CD4-positive, alpha-beta memory T cell (primary cell): ENCODE data around the gene SLAIN2. TPM values are rescaled to one million over a fixed set of nuclear protein-coding genes. Genes with fewer than 3 reads are reported as not detected.
"Not testable (repeated sequence)": the region's sequence is repeated elsewhere in the genome, so short reads cannot be mapped to it uniquely, and the experiment has no call there.

ENCODE experiments used
- CTCF ChIA-PET: fragments of 350-600 bp; sonication (Branson Sonifier 250); formaldehyde crosslinking; loops from one replicate; lab custom pipeline; 2021; ENCODE audit warnings: inconsistent platforms; ENCODE audit not compliant: partially characterized antibody; lab: Charles Lee
- POLR2A ChIA-PET: fragments of 350-600 bp; sonication (Branson Sonifier 250); formaldehyde crosslinking; loops from one replicate; lab custom pipeline; 2021; ENCODE audit not compliant: partially characterized antibody; lab: Charles Lee
- DNase-seq, 5 donors: peaks; one replicate each; pipeline versions ENCODE4 v3.0.0 to v3.0.0-alpha.2; 2020 to 2022; ENCODE audit warnings: mixed read lengths in 1 of 5
- H3K27ac ChIP-seq: one replicate; pipeline ENCODE4 v1.7.0; 2013; ENCODE audit warnings: low read depth, low read length
- H3K27me3 ChIP-seq: 2 replicates; pipeline ENCODE4 v1.7.0; 2013; ENCODE audit warnings: mild to moderate bottlenecking, low read length, moderate library complexity; ENCODE audit not compliant: insufficient read depth
- H3K36me3 ChIP-seq: 2 replicates; pipeline ENCODE4 v1.7.0; 2013; ENCODE audit warnings: mild to moderate bottlenecking, low read length, moderate library complexity; ENCODE audit not compliant: insufficient read depth
- H3K4me1 ChIP-seq: 2 replicates; pipeline ENCODE4 v1.7.0; 2013; ENCODE audit warnings: mild to moderate bottlenecking, low read length, moderate library complexity; ENCODE audit not compliant: insufficient read depth
- H3K4me3 ChIP-seq, 2 donors: one replicate each; pipeline ENCODE4 v1.7.0; 2013; ENCODE audit warnings: low read length in 2 of 2, mild to moderate bottlenecking in 1 of 2
- H3K9me3 ChIP-seq, 2 donors: one replicate each; pipeline ENCODE4 v1.7.0; 2013; ENCODE audit warnings: low read length in 2 of 2, control low read depth in 1 of 2; ENCODE audit not compliant: control insufficient read depth in 1 of 2
- H3K27ac Mint-ChIP-seq, 7 donors: one replicate each; pipeline ENCODE4 v1.8.0; 2020 to 2021; ENCODE audit warnings: mixed read lengths in 7 of 7, mild to moderate bottlenecking in 6 of 7, inconsistent platforms in 3 of 7, moderate library complexity in 3 of 7
- H3K27me3 Mint-ChIP-seq, 2 donors: one replicate each; pipeline ENCODE4 v1.8.0; 2020 to 2021; ENCODE audit warnings: mixed read lengths in 2 of 2
- H3K36me3 Mint-ChIP-seq, 2 donors: one replicate each; pipeline ENCODE4 v1.8.0; 2020 to 2021; ENCODE audit warnings: mixed read lengths in 2 of 2, inconsistent platforms in 1 of 2, mild to moderate bottlenecking in 1 of 2
- H3K4me1 Mint-ChIP-seq, 4 donors: one replicate each; pipeline ENCODE4 v1.8.0; 2020 to 2021; ENCODE audit warnings: mixed read lengths in 4 of 4, mild to moderate bottlenecking in 1 of 4
- H3K4me3 Mint-ChIP-seq, 8 donors: one replicate each; pipeline ENCODE4 v1.8.0; 2020 to 2021; ENCODE audit warnings: mixed read lengths in 8 of 8, mild to moderate bottlenecking in 7 of 8, moderate library complexity in 6 of 8, inconsistent platforms in 3 of 8
- H3K9me3 Mint-ChIP-seq, 8 donors: one replicate each; pipeline ENCODE4 v1.8.0; 2020 to 2021; ENCODE audit warnings: mixed read lengths in 8 of 8, mild to moderate bottlenecking in 5 of 8, inconsistent platforms in 3 of 8, moderate library complexity in 1 of 8
- intact Hi-C: fragments of 100-400 bp; cut with micrococcal nuclease; formaldehyde crosslinking; loops from one replicate; pipeline ENCODE4 v1.15.1; 2023
- polyA plus RNA-seq, 2 donors: library from polyadenylated mRNA; unstranded; fragments of 300-500 nt; fragmentation: Illumina TruSeq; gene quantifications; one replicate each; pipeline ENCODE4 v1.2.3, GENCODE V29; 2021
- total RNA-seq, 2 experiments: library from RNA; stranded (reverse); gene quantifications; one replicate each; pipeline ENCODE4 v1.2.3, GENCODE V29; 2021

Gene SLAIN2
- total and polyA plus RNA-seq, 4 experiments from 2014 or later = 24.2 to 87.5 (median 55.8) TPM

DNA sequence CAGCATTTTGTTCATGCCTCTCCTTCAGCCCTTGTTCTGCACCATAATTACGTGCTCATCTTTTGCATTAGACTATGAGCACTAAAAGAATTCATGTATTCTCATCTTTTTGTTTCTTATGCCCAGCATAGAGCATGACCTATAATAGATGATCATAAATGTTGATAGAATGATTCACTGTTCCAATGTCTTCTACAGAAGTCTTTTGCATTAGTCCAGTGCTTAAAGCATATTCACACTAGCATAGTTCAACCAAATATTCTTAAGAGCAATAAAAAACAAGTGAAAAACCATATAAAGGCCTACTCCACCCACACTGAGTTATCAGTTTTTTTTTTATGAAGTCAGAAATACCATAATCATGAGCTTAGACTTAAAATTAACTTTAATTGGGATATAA is 105.3 kb downstream of the SLAIN2 start:
- peaks cover 1% of the 10 kb centered on the region in 2 donors for H3K27me3 Mint-ChIP-seq
- Histone ChIP-seq H3K4me1 (no peaks in the 10 kb centered on the region), H3K27me3 (no peaks in the 10 kb centered on the region), H3K4me3 (no peak overlapping the region), H3K36me3 (no peaks in the 10 kb centered on the region), H3K9me3 (no peaks in the 10 kb centered on the region), H3K27ac (no peak overlapping the region)
- POLR2A ChIA-PET = no interaction called here
- no peaks in the 10 kb centered on the region for H3K36me3 Mint-ChIP-seq
- no peak overlapping the region for H3K27ac Mint-ChIP-seq
- H3K4me1 Mint-ChIP-seq = no peaks in the 10 kb centered on the region
- H3K4me3 Mint-ChIP-seq = no peak overlapping the region
- intact Hi-C loops = no loop called here
- CTCF ChIA-PET = interaction anchor here (0.5 to 1.4 kb wide), 3 partner anchors 513 to 516 kb away, joined by 3 to 4 read pairs (median 3); no protein-coding TSS in a partner anchor
- H3K9me3 Mint-ChIP-seq = no peaks in the 10 kb centered on the region
- no peak for DNase-seq

- Mint-ChIP-seq H3K27ac (no peak overlapping the region), H3K4me3 (no peak overlapping the region), H3K36me3 (no peaks in the 10 kb centered on the region), H3K9me3 (peaks cover 0 to 3% (median 0%) of the 10 kb centered on the region in 8 donors), H3K4me1 (no peaks in the 10 kb centered on the region), H3K27me3 (peaks cover 1 to 3% of the 10 kb centered on the region in 2 donors)
- H3K27me3 ChIP-seq = no peaks in the 10 kb centered on the region
- DNase-seq = no peak
- no peaks in the 10 kb centered on the region for H3K4me1 ChIP-seq
- CTCF ChIA-PET = no interaction called here
- no peak overlapping the region for H3K4me3 ChIP-seq
- POLR2A ChIA-PET = no interaction called here
- H3K36me3 ChIP-seq = no peaks in the 10 kb centered on the region
- intact Hi-C loops = no loop called here
- no peak overlapping the region for H3K27ac ChIP-seq
- no peaks in the 10 kb centered on the region for H3K9me3 ChIP-seq
These were observed 107.8 kb downstream of the SLAIN2 start for GRCh38 chr4:48449151-48449550.

- POLR2A ChIA-PET = no interaction called here
- intact Hi-C loops = no loop called here
These were observed 109.4 kb downstream of the SLAIN2 start for GRCh38 chr4:48450740-48451139.

DNA sequence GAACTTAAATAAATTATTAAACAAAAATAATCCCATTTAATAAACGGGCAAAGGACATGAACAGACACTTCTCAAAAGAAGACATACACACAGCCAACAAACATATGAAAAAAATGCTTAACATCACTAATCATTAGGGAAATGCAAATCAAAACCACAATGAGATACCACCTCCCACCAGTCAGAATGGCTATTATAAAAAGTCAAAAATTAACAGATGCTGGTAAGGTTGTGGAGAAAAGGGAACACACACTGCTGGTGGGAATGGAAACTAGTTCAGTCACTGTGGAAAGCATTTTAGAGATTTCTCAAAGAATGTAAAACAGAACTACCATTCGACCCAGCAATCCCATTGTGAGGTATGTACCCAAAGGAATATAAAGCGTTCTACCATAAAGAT is 110.3 kb downstream of the SLAIN2 start:
- intact Hi-C loops, H3K27me3 Mint-ChIP-seq, H3K4me3 Mint-ChIP-seq, POLR2A ChIA-PET, H3K4me3 ChIP-seq, CTCF ChIA-PET, H3K27ac Mint-ChIP-seq, H3K9me3 ChIP-seq, H3K9me3 Mint-ChIP-seq, H3K27ac ChIP-seq, H3K4me1 ChIP-seq, H3K4me1 Mint-ChIP-seq, H3K36me3 Mint-ChIP-seq, H3K27me3 ChIP-seq, DNase-seq, H3K36me3 ChIP-seq: not testable (repeated sequence)

More at GRCh38 chr4:48450740-48451139, 109.4 kb downstream of the SLAIN2 start:
- H3K4me1 Mint-ChIP-seq = no peaks in the 10 kb centered on the region
- no peaks in the 10 kb centered on the region for H3K36me3 Mint-ChIP-seq
- Histone ChIP-seq H3K4me3 (no peak overlapping the region), H3K4me1 (no peaks in the 10 kb centered on the region), H3K36me3 (no peaks in the 10 kb centered on the region), H3K27me3 (no peaks in the 10 kb centered on the region), H3K27ac (no peak overlapping the region), H3K9me3 (no peaks in the 10 kb centered on the region)
- H3K27me3 Mint-ChIP-seq = peaks cover 3% of the 10 kb centered on the region in 2 donors
- CTCF ChIA-PET = no interaction called here
- no peak overlapping the region for H3K27ac Mint-ChIP-seq
- no peak overlapping the region for H3K4me3 Mint-ChIP-seq
- no peak for DNase-seq
- H3K9me3 Mint-ChIP-seq = peaks cover 0 to 3% (median 0%) of the 10 kb centered on the region in 8 donors

- H3K4me1 Mint-ChIP-seq = no peaks in the 10 kb centered on the region
- Histone ChIP-seq H3K4me1 (no peaks in the 10 kb centered on the region), H3K27me3 (no peaks in the 10 kb centered on the region), H3K4me3 (no peak overlapping the region), H3K36me3 (no peaks in the 10 kb centered on the region), H3K27ac (no peak overlapping the region), H3K9me3 (no peaks in the 10 kb centered on the region)
- no peaks in the 10 kb centered on the region for H3K36me3 Mint-ChIP-seq
- peaks cover 3 to 5% of the 10 kb centered on the region in 2 donors for H3K27me3 Mint-ChIP-seq
- DNase-seq = no peak
- intact Hi-C loops = no loop called here
- H3K9me3 Mint-ChIP-seq = peaks cover 0 to 12% (median 3%) of the 10 kb centered on the region in 8 donors
- ChIA-PET CTCF (no interaction called here), POLR2A (no interaction called here)
- no peak overlapping the region for H3K27ac Mint-ChIP-seq
- no peak overlapping the region for H3K4me3 Mint-ChIP-seq
These were observed 113.3 kb downstream of the SLAIN2 start for GRCh38 chr4:48454591-48454990.

GRCh38 chr4:48461000-48461399 is 119.7 kb downstream of the SLAIN2 start:
- no peak overlapping the region for H3K27ac ChIP-seq
- no peak overlapping the region for H3K4me3 ChIP-seq
- POLR2A ChIA-PET = no interaction called here
- no peaks in the 10 kb centered on the region for H3K27me3 Mint-ChIP-seq
- intact Hi-C loops = no loop called here
- no peaks in the 10 kb centered on the region for H3K9me3 ChIP-seq
- H3K4me3 Mint-ChIP-seq = no peak overlapping the region
- no peaks in the 10 kb centered on the region for H3K27me3 ChIP-seq
- no peak for DNase-seq
- H3K9me3 Mint-ChIP-seq = peaks cover 0 to 10% (median 6%) of the 10 kb centered on the region in 8 donors
- H3K4me1 ChIP-seq = no peaks in the 10 kb centered on the region
- CTCF ChIA-PET = no interaction called here
- H3K36me3 Mint-ChIP-seq = no peaks in the 10 kb centered on the region
- H3K4me1 Mint-ChIP-seq = no peaks in the 10 kb centered on the region
- H3K36me3 ChIP-seq = no peaks in the 10 kb centered on the region
- no peak overlapping the region for H3K27ac Mint-ChIP-seq

- DNase-seq = no peak
- no peaks in the 10 kb centered on the region for H3K4me1 ChIP-seq
- H3K27ac ChIP-seq = no peak overlapping the region
- no peak overlapping the region for H3K4me3 Mint-ChIP-seq
- H3K27ac Mint-ChIP-seq = peak overlapping the region in 1 of 7 donors; percentile 13
- H3K27me3 Mint-ChIP-seq = no peaks in the 10 kb centered on the region
- H3K27me3 ChIP-seq = no peaks in the 10 kb centered on the region
- ChIA-PET POLR2A (no interaction called here), CTCF (interaction anchor here (1.0 kb wide), 1 partner anchor 17 kb away, joined by 3 read pairs; no protein-coding TSS in a partner anchor)
- no peaks in the 10 kb centered on the region for H3K36me3 Mint-ChIP-seq
- H3K9me3 Mint-ChIP-seq = peaks cover 0 to 5% (median 2%) of the 10 kb centered on the region in 8 donors
- H3K4me3 ChIP-seq = no peak overlapping the region
- H3K36me3 ChIP-seq = no peaks in the 10 kb centered on the region
- H3K4me1 Mint-ChIP-seq = no peaks in the 10 kb centered on the region
- intact Hi-C loops = no loop called here
- H3K9me3 ChIP-seq = no peaks in the 10 kb centered on the region
These were observed 121.0 kb downstream of the SLAIN2 start for GRCh38 chr4:48462363-48462762.

GRCh38 chr4:48467442-48467841 is 126.1 kb downstream of the SLAIN2 start:
- no peaks in the 10 kb centered on the region for H3K9me3 ChIP-seq
- no peaks in the 10 kb centered on the region for H3K4me1 Mint-ChIP-seq
- H3K4me3 ChIP-seq = no peak overlapping the region
- no peaks in the 10 kb centered on the region for H3K27me3 ChIP-seq
- H3K9me3 Mint-ChIP-seq = peaks cover 0 to 5% (median 2%) of the 10 kb centered on the region in 8 donors
- H3K27ac Mint-ChIP-seq = no peak overlapping the region
- no peaks in the 10 kb centered on the region for H3K4me1 ChIP-seq
- no peak overlapping the region for H3K4me3 Mint-ChIP-seq
- POLR2A ChIA-PET = no interaction called here
- DNase-seq = no peak
- no peaks in the 10 kb centered on the region for H3K36me3 Mint-ChIP-seq
- H3K27ac ChIP-seq = no peak overlapping the region
- no peaks in the 10 kb centered on the region for H3K36me3 ChIP-seq
- peaks cover 2 to 6% of the 10 kb centered on the region in 2 donors for H3K27me3 Mint-ChIP-seq
- CTCF ChIA-PET = no interaction called here
- intact Hi-C loops = no loop called here
